ENCODE measurements around the gene GLT1D1.

The GLT1D1 gene

GRCh38 chr12:128992116-128992515 lies 138.8 kb downstream of the GLT1D1 start:
- Mint-ChIP-seq H3K36me3 (ENCODE audit: insufficient read depth) (peaks cover 3% of the 10 kb centered on the region), H3K27me3 (peaks cover 41% of the 10 kb centered on the region), H3K4me1 (no peaks in the 10 kb centered on the region), H3K4me3 (no peak overlapping the region), H3K9me3 (no peaks in the 10 kb centered on the region), H3K27ac (ENCODE audit: low read depth) (no peak overlapping the region)
- DNase-seq (ENCODE audit: low spot score in 2 of 2), result no peak
- no peak for ATAC-seq (replicated peaks; ENCODE audit: extremely low read depth, poor library complexity, severe bottlenecking)

GRCh38 chr12:128992550-128992949 lies 139.3 kb downstream of the GLT1D1 start:
- no peaks in the 10 kb centered on the region for H3K4me1 Mint-ChIP-seq
- no peak overlapping the region for H3K27ac Mint-ChIP-seq (ENCODE audit: low read depth)
- DNase-seq (ENCODE audit: low spot score in 2 of 2), result no peak
- no peaks in the 10 kb centered on the region for H3K9me3 Mint-ChIP-seq
- no peak for ATAC-seq (replicated peaks; ENCODE audit: extremely low read depth, poor library complexity, severe bottlenecking)
- H3K27me3 Mint-ChIP-seq, result peaks cover 41% of the 10 kb centered on the region
- H3K36me3 Mint-ChIP-seq (ENCODE audit: insufficient read depth), result peaks cover 3% of the 10 kb centered on the region
- H3K4me3 Mint-ChIP-seq, result no peak overlapping the region

- DNase-seq (ENCODE audit: low spot score in 2 of 2) (no peak), ATAC-seq (replicated peaks; ENCODE audit: extremely low read depth, poor library complexity, severe bottlenecking) (no peak)
- Mint-ChIP-seq H3K9me3 (no peaks in the 10 kb centered on the region), H3K27ac (ENCODE audit: low read depth) (no peak overlapping the region), H3K4me1 (no peaks in the 10 kb centered on the region), H3K27me3 (peaks cover 40% of the 10 kb centered on the region), H3K36me3 (ENCODE audit: insufficient read depth) (no peaks in the 10 kb centered on the region), H3K4me3 (no peak overlapping the region)
These were observed 141.6 kb downstream of the GLT1D1 start for GRCh38 chr12:128994856-128995255.

GRCh38 chr12:128995619-128996018 lies 142.3 kb downstream of the GLT1D1 start:
- Mint-ChIP-seq H3K4me3 (no peak overlapping the region), H3K27me3 (peaks cover 47% of the 10 kb centered on the region), H3K27ac (ENCODE audit: low read depth) (no peak overlapping the region), H3K9me3 (no peaks in the 10 kb centered on the region), H3K36me3 (ENCODE audit: insufficient read depth) (no peaks in the 10 kb centered on the region), H3K4me1 (no peaks in the 10 kb centered on the region)
- DNase-seq (ENCODE audit: low spot score in 2 of 2) (no peak), ATAC-seq (replicated peaks; ENCODE audit: extremely low read depth, poor library complexity, severe bottlenecking) (no peak)

GRCh38 chr12:129001826-129002225 lies 148.5 kb downstream of the GLT1D1 start:
- Mint-ChIP-seq H3K27me3 (peaks cover 30% of the 10 kb centered on the region), H3K36me3 (ENCODE audit: insufficient read depth) (no peaks in the 10 kb centered on the region), H3K4me3 (no peak overlapping the region), H3K27ac (ENCODE audit: low read depth) (no peak overlapping the region), H3K4me1 (no peaks in the 10 kb centered on the region), H3K9me3 (no peaks in the 10 kb centered on the region)
- DNase-seq (ENCODE audit: low spot score in 2 of 2) (no peak), ATAC-seq (replicated peaks; ENCODE audit: extremely low read depth, poor library complexity, severe bottlenecking) (no peak)

- Mint-ChIP-seq H3K27ac (ENCODE audit: low read depth) (no peak overlapping the region), H3K27me3 (peaks cover 28% of the 10 kb centered on the region), H3K36me3 (ENCODE audit: insufficient read depth) (no peaks in the 10 kb centered on the region), H3K4me3 (no peak overlapping the region), H3K4me1 (no peaks in the 10 kb centered on the region), H3K9me3 (no peaks in the 10 kb centered on the region)
- ATAC-seq (replicated peaks; ENCODE audit: extremely low read depth, poor library complexity, severe bottlenecking), result no peak
- no peak for DNase-seq (ENCODE audit: low spot score in 2 of 2)
These were observed 149.1 kb downstream of the GLT1D1 start for GRCh38 chr12:129002427-129002826.

GRCh38 chr12:129005416-129005815 lies 152.1 kb downstream of the GLT1D1 start:
- H3K27ac Mint-ChIP-seq (ENCODE audit: low read depth), result no peak overlapping the region
- ATAC-seq (replicated peaks; ENCODE audit: extremely low read depth, poor library complexity, severe bottlenecking), result no peak
- H3K36me3 Mint-ChIP-seq (ENCODE audit: insufficient read depth), result no peaks in the 10 kb centered on the region
- DNase-seq (ENCODE audit: low spot score in 2 of 2), result no peak
- peaks cover 42% of the 10 kb centered on the region for H3K27me3 Mint-ChIP-seq
- H3K4me1 Mint-ChIP-seq, result no peaks in the 10 kb centered on the region
- H3K4me3 Mint-ChIP-seq, result no peak overlapping the region
- peaks cover 7% of the 10 kb centered on the region for H3K9me3 Mint-ChIP-seq

- no peak overlapping the region for H3K4me3 Mint-ChIP-seq
- no peaks in the 10 kb centered on the region for H3K4me1 Mint-ChIP-seq
- no peak for DNase-seq (ENCODE audit: low spot score in 2 of 2)
- H3K27ac Mint-ChIP-seq (ENCODE audit: low read depth), result no peak overlapping the region
- no peaks in the 10 kb centered on the region for H3K36me3 Mint-ChIP-seq (ENCODE audit: insufficient read depth)
- no peak for ATAC-seq (replicated peaks; ENCODE audit: extremely low read depth, poor library complexity, severe bottlenecking)
- H3K9me3 Mint-ChIP-seq, result peaks cover 7% of the 10 kb centered on the region
- peaks cover 41% of the 10 kb centered on the region for H3K27me3 Mint-ChIP-seq
These were observed 152.6 kb downstream of the GLT1D1 start for GRCh38 chr12:129005829-129006228.

GRCh38 chr12:129009833-129010622 lies 156.8 kb downstream of the GLT1D1 start:
- ATAC-seq (replicated peaks; ENCODE audit: extremely low read depth, poor library complexity, severe bottlenecking) (no peak), DNase-seq (ENCODE audit: low spot score in 2 of 2) (no peak)
- H3K4me1 Mint-ChIP-seq, result no peaks in the 10 kb centered on the region
- H3K36me3 Mint-ChIP-seq (ENCODE audit: insufficient read depth), result no peaks in the 10 kb centered on the region
- no peak overlapping the region for H3K27ac Mint-ChIP-seq (ENCODE audit: low read depth)
- peaks cover 52% of the 10 kb centered on the region for H3K27me3 Mint-ChIP-seq
- peaks cover 7% of the 10 kb centered on the region for H3K9me3 Mint-ChIP-seq
- no peak overlapping the region for H3K4me3 Mint-ChIP-seq

- H3K4me1 Mint-ChIP-seq, result no peaks in the 10 kb centered on the region
- H3K4me3 Mint-ChIP-seq, result no peak overlapping the region
- no peak for DNase-seq (ENCODE audit: low spot score in 2 of 2)
These were observed 162.9 kb downstream of the GLT1D1 start for GRCh38 chr12:129016159-129016558.

GRCh38 chr12:129025055-129025454 lies 171.8 kb downstream of the GLT1D1 start:
- H3K27me3 Mint-ChIP-seq, result no peaks in the 10 kb centered on the region
- no peaks in the 10 kb centered on the region for H3K9me3 Mint-ChIP-seq
- H3K4me3 Mint-ChIP-seq, result no peak overlapping the region
- H3K4me1 Mint-ChIP-seq, result no peaks in the 10 kb centered on the region
- no peak for ATAC-seq (replicated peaks; ENCODE audit: extremely low read depth, poor library complexity, severe bottlenecking)
- DNase-seq (ENCODE audit: low spot score in 2 of 2), result no peak
- peaks cover 2% of the 10 kb centered on the region for H3K36me3 Mint-ChIP-seq (ENCODE audit: insufficient read depth)
- H3K27ac Mint-ChIP-seq (ENCODE audit: low read depth), result no peak overlapping the region

More at GRCh38 chr12:129016159-129016558, 162.9 kb downstream of the GLT1D1 start:
- Mint-ChIP-seq H3K27me3 (peaks cover 41% of the 10 kb centered on the region), H3K27ac (ENCODE audit: low read depth) (no peak overlapping the region), H3K9me3 (no peaks in the 10 kb centered on the region), H3K36me3 (ENCODE audit: insufficient read depth) (no peaks in the 10 kb centered on the region)
- ATAC-seq (replicated peaks; ENCODE audit: extremely low read depth, poor library complexity, severe bottlenecking), result no peak

- DNase-seq (ENCODE audit: low spot score in 2 of 2), result no peak
- H3K4me3 Mint-ChIP-seq, result no peak overlapping the region
- peaks cover 2% of the 10 kb centered on the region for H3K36me3 Mint-ChIP-seq (ENCODE audit: insufficient read depth)
- H3K4me1 Mint-ChIP-seq, result no peaks in the 10 kb centered on the region
- H3K9me3 Mint-ChIP-seq, result no peaks in the 10 kb centered on the region
- H3K27ac Mint-ChIP-seq (ENCODE audit: low read depth), result no peak overlapping the region
- no peak for ATAC-seq (replicated peaks; ENCODE audit: extremely low read depth, poor library complexity, severe bottlenecking)
- H3K27me3 Mint-ChIP-seq, result peaks cover 22% of the 10 kb centered on the region
These were observed 175.6 kb downstream of the GLT1D1 start for GRCh38 chr12:129028844-129029243.
